GM21360 (cell line): ENCODE data around the gene IKBKG.
"Not testable (repeated sequence)": the region's sequence is repeated elsewhere in the genome, so short reads cannot be mapped to it uniquely, and the experiment has no call there.

Experiments
- ATAC-seq: cut with Tn5 transposase; IDR thresholded peaks from one replicate; pipeline ENCODE4 v1.9.1; 2021; ENCODE audit warnings: mild to moderate bottlenecking, moderate library complexity; ENCODE audit not compliant: unreplicated experiment

IKBKG gene

GRCh38 chrX:154552112-154552806 is 4.8 kb downstream of the IKBKG start:
- not testable (repeated sequence) for ATAC-seq

- ATAC-seq: not testable (repeated sequence)
Measured at GRCh38 chrX:154558060-154558690, 10.8 kb downstream of the IKBKG start.

GRCh38 chrX:154558896-154559295 is 11.5 kb downstream of the IKBKG start:
- not testable (repeated sequence) for ATAC-seq

DNA sequence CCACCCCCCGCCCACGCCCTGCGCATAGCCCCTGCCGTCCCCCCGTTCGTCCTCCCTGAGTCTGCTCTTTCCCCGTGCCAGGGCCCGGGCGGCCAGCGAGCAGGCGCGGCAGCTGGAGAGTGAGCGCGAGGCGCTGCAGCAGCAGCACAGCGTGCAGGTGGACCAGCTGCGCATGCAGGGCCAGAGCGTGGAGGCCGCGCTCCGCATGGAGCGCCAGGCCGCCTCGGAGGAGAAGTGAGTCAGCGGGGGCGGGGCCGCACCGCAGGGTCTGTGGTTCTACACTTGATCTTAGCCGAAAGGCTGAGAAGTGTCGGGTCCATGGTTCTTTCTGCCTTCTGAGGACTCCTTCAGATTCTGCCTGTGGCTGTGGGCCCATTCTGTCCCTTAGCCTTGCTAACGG is 12.9 kb downstream of the IKBKG start:
- not testable (repeated sequence) for ATAC-seq

- ATAC-seq: not testable (repeated sequence)
Measured at GRCh38 chrX:154562295-154562694, 14.9 kb downstream of the IKBKG start.

GRCh38 chrX:154570361-154570760 is 22.9 kb downstream of the IKBKG start:
- not testable (repeated sequence) for ATAC-seq

GRCh38 chrX:154573061-154573460 is 25.6 kb downstream of the IKBKG start:
- ATAC-seq: not testable (repeated sequence)

- not testable (repeated sequence) for ATAC-seq
Measured at GRCh38 chrX:154575076-154575475, 27.7 kb downstream of the IKBKG start.

DNA sequence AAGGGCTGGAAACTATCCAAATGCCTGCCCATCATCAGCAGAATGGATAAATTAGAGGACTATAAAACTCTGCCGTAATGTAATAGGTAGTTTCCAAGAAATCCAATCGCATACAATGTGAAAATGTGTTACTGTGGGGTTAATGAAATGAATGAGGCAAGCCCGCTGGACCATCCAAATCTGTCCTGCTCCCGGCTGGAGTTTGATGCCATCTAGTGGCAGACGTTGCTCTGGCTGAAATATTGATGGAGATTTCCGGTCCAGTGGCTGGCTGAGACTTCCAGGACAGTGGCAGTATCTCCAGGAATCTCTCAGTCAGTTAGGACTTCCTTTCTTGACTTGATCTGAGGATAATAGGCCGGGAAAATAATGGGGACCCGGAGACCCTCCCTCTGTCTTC is 35.6 kb downstream of the IKBKG start:
- not testable (repeated sequence) for ATAC-seq

- not testable (repeated sequence) for ATAC-seq
Measured at GRCh38 chrX:154584585-154585183, 37.3 kb downstream of the IKBKG start, which contains the start of gene CTAG1A. CTAG1A (plus strand) TSS chrX:154585133; CDS start chrX:154585207, 74 bp downstream.

DNA sequence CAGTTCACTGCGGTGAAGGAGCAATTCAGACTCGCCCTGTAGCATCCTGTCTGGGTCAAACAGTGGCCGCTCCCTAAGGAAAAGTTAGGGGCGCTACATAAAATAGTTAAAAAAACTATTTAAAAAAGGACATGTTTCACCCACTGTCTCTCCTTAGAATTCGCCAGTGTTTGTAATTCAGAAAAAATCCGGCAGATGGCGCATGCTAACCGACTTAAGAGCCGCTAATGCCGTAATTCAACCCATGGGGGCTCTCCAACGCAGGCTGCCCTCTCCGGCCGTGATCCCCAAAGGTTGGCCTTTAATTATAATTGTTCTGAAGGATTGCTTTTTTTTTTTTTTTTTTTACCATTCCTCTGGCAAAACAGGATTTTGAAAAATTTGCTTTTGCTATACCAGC is 43.0 kb downstream of the IKBKG start:
- ATAC-seq: not testable (repeated sequence)

DNA sequence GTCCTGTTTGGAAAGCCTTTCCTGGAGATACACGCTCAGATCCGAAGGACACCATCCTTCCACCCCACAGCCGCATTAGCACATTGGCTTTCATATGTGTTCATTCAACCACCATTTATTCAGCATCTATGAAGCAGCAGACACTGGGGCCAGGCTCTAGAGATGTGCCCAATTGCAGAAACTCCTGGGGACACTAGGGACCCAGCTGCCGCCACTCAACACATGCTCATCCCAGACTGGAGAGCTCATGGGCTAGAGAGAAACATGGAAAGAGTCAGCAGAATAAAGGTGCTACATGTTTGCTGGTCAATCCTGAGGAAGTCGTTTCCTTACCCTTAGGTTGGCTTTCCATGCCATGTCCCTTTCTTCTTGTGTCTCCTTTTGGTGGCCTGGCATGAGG is 45.1 kb downstream of the IKBKG start:
- no peak for ATAC-seq

GRCh38 chrX:154593201-154593600 is 45.8 kb downstream of the IKBKG start:
- ATAC-seq: no peak

GRCh38 chrX:154594491-154594890 is 47.1 kb downstream of the IKBKG start:
- ATAC-seq: no peak

DNA sequence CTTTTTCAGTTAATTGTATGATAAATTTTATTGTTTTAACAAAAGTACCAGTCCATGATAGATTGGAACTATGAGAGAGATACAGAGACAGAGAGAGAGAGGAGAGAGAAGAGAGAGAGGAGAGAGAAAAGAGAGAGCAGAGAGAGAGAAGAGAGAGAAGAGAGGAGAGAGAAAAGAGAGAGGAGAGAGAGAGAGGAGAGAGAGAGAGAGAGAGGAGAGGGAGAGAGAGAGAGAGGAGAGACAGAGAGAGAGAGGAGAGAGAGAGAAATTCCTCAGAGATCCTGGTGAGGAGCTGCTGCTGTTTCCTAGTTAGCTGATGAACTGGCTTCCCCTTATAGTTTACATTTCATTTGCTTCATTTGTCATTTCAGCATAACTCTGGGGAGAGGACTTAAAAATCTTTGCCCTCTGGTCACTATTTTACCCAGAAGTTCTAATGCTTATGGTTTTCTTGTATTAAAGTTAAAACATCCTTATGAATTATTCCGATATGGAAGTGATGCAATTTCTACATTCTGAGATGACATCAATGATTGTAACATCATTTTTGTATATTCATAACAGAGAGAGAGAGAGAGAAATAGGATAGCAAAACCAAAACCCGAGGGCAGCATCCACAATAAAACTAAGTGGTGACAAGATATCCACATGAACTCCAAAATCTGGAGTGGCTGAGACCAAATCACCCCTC is 48.3 kb downstream of the IKBKG start:
- no peak for ATAC-seq

DNA sequence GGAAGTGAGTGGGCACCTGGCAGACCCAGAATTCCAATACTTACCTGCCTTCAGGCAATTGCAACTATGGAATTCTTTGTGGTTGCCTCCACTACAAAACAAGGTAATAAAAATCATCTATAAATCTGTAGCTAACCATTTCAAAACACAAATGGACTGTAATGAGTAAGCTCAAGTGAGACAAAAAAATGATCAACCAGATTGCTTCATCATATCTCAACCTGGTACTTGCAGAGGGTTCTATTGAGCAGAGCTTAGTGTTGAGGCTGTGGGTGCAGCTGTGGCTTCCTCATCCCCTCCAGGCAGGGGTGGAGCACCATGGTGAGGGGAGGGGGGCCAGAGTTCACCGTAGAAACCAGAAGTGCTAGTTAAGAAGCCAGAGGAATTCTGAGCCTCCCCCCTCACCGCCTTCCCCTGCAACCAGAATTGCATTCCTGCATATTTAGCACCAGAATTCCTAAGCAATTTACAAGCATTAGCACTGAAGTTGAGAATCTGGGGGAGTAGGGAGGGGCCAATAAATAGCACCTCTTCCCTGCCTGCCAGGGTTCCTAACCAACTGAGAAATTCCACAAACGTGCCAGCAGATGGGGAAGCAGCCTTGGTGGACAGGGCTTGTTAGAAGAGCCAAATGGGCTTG is 49.0 kb downstream of the IKBKG start:
- no peak for ATAC-seq

GRCh38 chrX:154597221-154597620 is 49.8 kb downstream of the IKBKG start:
- ATAC-seq: no peak

- ATAC-seq: no peak
Measured at GRCh38 chrX:154598656-154599055, 51.2 kb downstream of the IKBKG start.

DNA sequence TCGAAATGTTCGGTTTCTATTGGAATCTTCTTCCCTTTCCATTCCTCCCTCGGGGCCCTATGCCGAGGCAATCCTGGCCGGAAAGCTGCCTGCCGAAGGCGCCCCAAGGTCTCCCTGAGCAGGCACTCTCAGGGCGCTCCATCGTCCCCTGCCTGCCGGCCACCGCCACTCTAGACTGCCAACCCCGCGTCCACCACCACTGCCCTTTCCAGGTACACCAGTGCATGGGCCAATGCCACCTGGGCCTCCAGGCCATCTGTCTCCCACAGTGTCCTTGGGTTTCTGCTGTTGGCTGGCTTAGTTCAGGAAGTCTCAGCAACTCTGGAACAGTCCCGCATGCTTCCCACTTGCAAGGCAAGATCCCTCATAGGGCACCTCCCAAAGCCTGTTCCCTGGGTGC is 52.1 kb downstream of the IKBKG start:
- ATAC-seq: no peak

DNA sequence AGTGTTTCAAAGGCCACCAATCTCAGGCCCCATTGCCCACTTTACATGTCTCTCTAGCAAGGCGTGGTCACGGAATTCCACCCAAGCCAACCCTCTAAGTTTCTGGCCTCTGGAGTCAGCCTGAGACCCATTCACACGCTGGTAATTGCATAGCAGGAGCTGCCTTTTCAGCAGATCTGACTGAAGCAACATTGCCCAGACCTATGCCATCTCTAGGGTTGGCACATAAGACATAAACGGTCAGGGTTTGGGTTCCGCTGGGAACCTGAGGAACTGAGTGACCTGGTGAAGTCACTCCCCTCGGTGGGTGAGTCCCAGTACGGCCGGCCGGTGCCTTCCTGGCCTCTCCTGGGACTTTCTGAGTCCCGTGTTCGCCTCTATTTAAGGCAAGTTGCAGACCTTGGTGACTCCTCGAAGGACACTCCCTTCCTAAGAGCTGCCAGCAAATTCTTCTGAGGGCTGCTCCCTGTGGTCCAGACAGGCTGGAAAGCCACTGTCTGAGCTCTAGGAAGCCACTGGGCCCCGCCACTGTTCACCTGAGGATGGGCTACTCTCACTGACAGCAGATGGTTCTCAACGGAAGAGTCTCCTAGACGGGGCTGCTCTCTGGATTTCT is 53.4 kb downstream of the IKBKG start:
- ATAC-seq: no peak
